GM21737 (cell line): ENCODE data around the gene C9.
"Not testable (repeated sequence)": the region's sequence is repeated elsewhere in the genome, so short reads cannot be mapped to it uniquely, and the experiment has no call there.

Source experiments
- ATAC-seq: cut with Tn5 transposase; IDR thresholded peaks from one replicate; pipeline ENCODE4 v1.9.1; 2021; ENCODE audit warnings: mild to moderate bottlenecking, moderate library complexity; ENCODE audit not compliant: unreplicated experiment

Gene C9

GRCh38 chr5:39334296-39334695 is 30.0 kb downstream of the C9 start:
- not testable (repeated sequence) for ATAC-seq

GRCh38 chr5:39333104-39333503 is 31.2 kb downstream of the C9 start:
- no peak for ATAC-seq

GRCh38 chr5:39331861-39332381 is 32.4 kb downstream of the C9 start:
- ATAC-seq, result no peak

- ATAC-seq, result no peak
These were observed 35.6 kb downstream of the C9 start for GRCh38 chr5:39328731-39329130.

GRCh38 chr5:39323542-39323941 is 40.8 kb downstream of the C9 start:
- no peak for ATAC-seq

GRCh38 chr5:39319395-39319794 is 44.9 kb downstream of the C9 start:
- no peak for ATAC-seq

- ATAC-seq, result not testable (repeated sequence)
These were observed 47.8 kb downstream of the C9 start for GRCh38 chr5:39316464-39316863.

- ATAC-seq, result no peak
These were observed 48.3 kb downstream of the C9 start for GRCh38 chr5:39315995-39316394.

GRCh38 chr5:39314591-39314990 is 49.7 kb downstream of the C9 start:
- ATAC-seq, result no peak

GRCh38 chr5:39309534-39309933 is 54.8 kb downstream of the C9 start:
- no peak for ATAC-seq

- ATAC-seq, result no peak
These were observed 61.8 kb downstream of the C9 start for GRCh38 chr5:39302472-39302871.

GRCh38 chr5:39301406-39301805 is 62.9 kb downstream of the C9 start:
- ATAC-seq, result no peak

GRCh38 chr5:39299962-39300361 is 64.3 kb downstream of the C9 start:
- ATAC-seq, result no peak

GRCh38 chr5:39294736-39295135 is 69.6 kb downstream of the C9 start:
- ATAC-seq, result no peak

- no peak for ATAC-seq
These were observed 79.7 kb downstream of the C9 start for GRCh38 chr5:39284552-39284951.

- ATAC-seq, result peak; percentile 75
These were observed 81.0 kb downstream of the C9 start for GRCh38 chr5:39283231-39283818.

GRCh38 chr5:39282561-39282960 is 81.7 kb downstream of the C9 start:
- no peak for ATAC-seq

GRCh38 chr5:39275865-39276264 is 88.4 kb downstream of the C9 start:
- not testable (repeated sequence) for ATAC-seq

GRCh38 chr5:39274398-39275085 is 89.8 kb downstream of the C9 start:
- peak; percentile 89 for ATAC-seq

- ATAC-seq, result no peak
These were observed 90.9 kb downstream of the C9 start for GRCh38 chr5:39273314-39273954.

GRCh38 chr5:39272869-39273231 is 91.4 kb downstream of the C9 start:
- ATAC-seq, result not testable (repeated sequence)

- ATAC-seq, result peak; percentile 79
These were observed 94.0 kb downstream of the C9 start for GRCh38 chr5:39270225-39270848.
